Panc1 (cell line): ENCODE measurements around the gene KLHL35. TPM values are rescaled to one million over a fixed set of nuclear protein-coding genes. Genes with fewer than 3 reads are reported as not detected.

ENCODE experiments used
- ATAC-seq: fragments of 200-7000 bp; cut with Tn5 transposase; 2 replicates; pipeline ENCODE4 v1.9.1; 2020; ENCODE audit warnings: mild to moderate bottlenecking, moderate library complexity
- BruUV-seq: library from RNA; stranded (reverse); fragments of 400-500 nt; replicated peaks from 2 replicates; lab custom pipeline; 2021; lab: Mats Ljungman, UMichigan
- CTCF ChIA-PET: fragments of 300-600 bp; sonication (Branson Sonifier 250); formaldehyde crosslinking; loops from one replicate; lab custom pipeline; 2022; ENCODE audit warnings: antibody characterized with exemption; lab: Charles Lee
- POLR2A ChIA-PET: fragments of 300-600 bp; sonication (Branson Sonifier 250); formaldehyde crosslinking; loops from one replicate; lab custom pipeline; 2022; ENCODE audit warnings: antibody characterized with exemption; lab: Charles Lee
- DNase-seq: peaks from one replicate; pipeline ENCODE4 v3.0.0-alpha.2; 2010; ENCODE audit warnings: low read depth, low spot score
- H3K27ac ChIP-seq: 2 replicates; pipeline ENCODE4 v1.5.1; 2011; ENCODE audit warnings: mild to moderate bottlenecking, low read length, inconsistent platforms
- H3K27me3 ChIP-seq: fragments of 200-500 bp; sonication (Bioruptor generic); 2 replicates; pipeline ENCODE4 v1.6.0; 2014; ENCODE audit warnings: low read length, inconsistent platforms; ENCODE audit not compliant: control insufficient read depth, insufficient read depth
- H3K36me3 ChIP-seq: fragments of 200-500 bp; sonication (Bioruptor generic); 2 replicates; pipeline ENCODE4 v1.5.1; 2014; ENCODE audit warnings: inconsistent platforms, mild to moderate bottlenecking, low read length, moderate library complexity; ENCODE audit not compliant: control insufficient read depth, insufficient read depth
- H3K4me1 ChIP-seq: 2 replicates; pipeline ENCODE4 v1.5.1; 2011; ENCODE audit warnings: inconsistent platforms, mild to moderate bottlenecking, low read length, moderate library complexity; ENCODE audit not compliant: control insufficient read depth, insufficient read depth
- H3K4me3 ChIP-seq, 2 experiments: 2 replicates each; pipeline ENCODE4 v1.5.1; 2011 to 2012; ENCODE audit warnings: low read depth in 2 of 2, low read length in 2 of 2, mild to moderate bottlenecking in 2 of 2, inconsistent platforms in 1 of 2, moderate library complexity in 1 of 2
- H3K9me3 ChIP-seq: fragments of 200-500 bp; sonication (Bioruptor generic); 2 replicates; pipeline ENCODE4 v1.5.1; 2014; ENCODE audit warnings: low read depth, mild to moderate bottlenecking, inconsistent platforms, low read length, moderate library complexity; ENCODE audit not compliant: control insufficient read depth, insufficient read depth
- POLR2AphosphoS5 ChIP-seq: IDR thresholded peaks from 2 replicates; pipeline ENCODE4 v1.6.1; 2012; ENCODE audit warnings: mild to moderate bottlenecking, low read depth, low read length, moderate library complexity
- REST ChIP-seq, 2 experiments: IDR thresholded peaks; 2 replicates each; pipeline ENCODE4 v1.6.1; 2011 to 2012; ENCODE audit warnings: low read depth in 2 of 2, control low read depth in 1 of 2, low read length in 1 of 2, mild to moderate bottlenecking in 1 of 2, moderate library complexity in 1 of 2; ENCODE audit not compliant: insufficient read depth in 1 of 2
- SIN3A ChIP-seq: IDR thresholded peaks from 2 replicates; pipeline ENCODE4 v1.6.1; 2012; ENCODE audit warnings: low read depth, mild to moderate bottlenecking, low read length, moderate library complexity, borderline replicate concordance; ENCODE audit not compliant: insufficient read depth
- TCF7L2 ChIP-seq: IDR thresholded peaks from 2 replicates; pipeline ENCODE4 v1.6.1; 2011; ENCODE audit warnings: mild to moderate bottlenecking, low read depth, low read length, inconsistent platforms
- in situ Hi-C: cut with HindIII; loops from 2 replicates; pipeline ENCODE4 v1.10.0; 2016; ENCODE audit warnings: low sequenced_read_pairs, low pct_unique_long_range_greater_than_20kb
- intact Hi-C: fragments of 100-400 bp; cut with micrococcal nuclease; formaldehyde crosslinking; loops from one replicate; pipeline ENCODE4 v1.10.0; 2022; ENCODE audit not compliant: unreplicated experiment
- total RNA-seq: library from RNA; stranded (reverse); gene quantifications from one replicate; pipeline ENCODE4 v1.2.1, GENCODE V29; 2021; ENCODE audit not compliant: unreplicated experiment
- TF ChIP-seq, protein P1 (sequence below): fragments of 450-650 bp; IDR thresholded peaks from 2 replicates; pipeline ENCODE4 v1.5.1; 2017; ENCODE audit warnings: mild to moderate bottlenecking

Gene KLHL35
- total RNA-seq, 1 experiment from 2014 or later: 10.9 TPM

DNA sequence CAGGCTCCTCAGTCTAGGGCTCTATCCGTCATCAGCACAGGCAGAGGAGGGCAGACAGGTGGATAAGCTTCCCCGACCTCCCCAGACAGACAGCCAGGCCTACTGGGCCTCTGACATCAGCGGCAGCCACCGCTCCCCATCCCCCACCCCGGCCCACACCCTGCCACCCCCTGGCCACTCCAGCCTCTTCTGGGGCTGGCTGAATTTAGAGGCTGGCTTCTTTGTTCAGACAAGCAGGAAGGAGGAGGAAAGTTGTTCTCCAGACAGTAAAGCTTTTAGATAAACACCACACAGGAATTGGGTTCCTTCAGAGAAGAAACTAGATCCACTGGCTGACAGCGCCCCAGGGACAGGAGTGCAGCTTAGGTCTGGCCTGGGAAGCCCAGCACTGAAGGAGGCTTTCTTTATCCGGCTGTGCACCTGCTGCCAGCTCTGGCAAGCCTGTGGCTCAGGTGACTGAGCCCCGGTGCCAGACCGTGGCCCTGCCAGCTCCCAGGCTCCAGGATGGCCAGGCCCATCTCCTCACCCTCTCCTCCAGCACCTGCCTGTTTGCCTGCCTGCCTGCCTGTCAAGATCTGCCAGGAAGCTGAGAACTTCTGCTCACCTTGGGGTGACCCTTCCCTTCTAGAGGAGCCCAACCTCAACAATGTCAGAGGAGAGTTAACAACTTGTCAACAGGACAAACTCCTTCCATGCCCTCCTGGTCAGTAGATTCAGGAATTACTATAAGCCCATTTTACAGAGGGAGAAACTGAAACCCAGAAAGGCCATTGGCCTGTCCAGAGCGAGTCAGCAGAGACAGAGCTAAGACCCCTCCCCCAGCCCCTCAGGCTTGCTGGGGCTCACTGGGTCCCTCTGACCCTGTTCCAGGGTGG lies 44.0 kb upstream of the KLHL35 start:
- BruUV-seq: no TSS peak
- no peak for DNase-seq
- Histone ChIP-seq H3K36me3 (no peaks in the 10 kb centered on the region), H3K4me1 (no peaks in the 10 kb centered on the region), H3K9me3 (no peaks in the 10 kb centered on the region), H3K4me3 (no peak overlapping the region), H3K27ac (no peak overlapping the region), H3K27me3 (no peaks in the 10 kb centered on the region)
- no peak for ATAC-seq
- intact Hi-C loops: no loop called here
- ChIA-PET CTCF (no interaction called here), POLR2A (interaction anchor here (0.6 kb wide), 2 partner anchors 33 to 367 kb away, joined by 4 read pairs; no protein-coding TSS in a partner anchor)
- TF ChIP-seq POLR2AphosphoS5: no peak
- TF ChIP-seq REST (IDR thresholded peaks at IDR 0.05; ENCODE audit: insufficient read depth in 1 of 2, low read depth in 2 of 2, low read length in 1 of 2): no peak
- no peak for TF ChIP-seq TCF7L2
- TF ChIP-seq, protein P1, sequence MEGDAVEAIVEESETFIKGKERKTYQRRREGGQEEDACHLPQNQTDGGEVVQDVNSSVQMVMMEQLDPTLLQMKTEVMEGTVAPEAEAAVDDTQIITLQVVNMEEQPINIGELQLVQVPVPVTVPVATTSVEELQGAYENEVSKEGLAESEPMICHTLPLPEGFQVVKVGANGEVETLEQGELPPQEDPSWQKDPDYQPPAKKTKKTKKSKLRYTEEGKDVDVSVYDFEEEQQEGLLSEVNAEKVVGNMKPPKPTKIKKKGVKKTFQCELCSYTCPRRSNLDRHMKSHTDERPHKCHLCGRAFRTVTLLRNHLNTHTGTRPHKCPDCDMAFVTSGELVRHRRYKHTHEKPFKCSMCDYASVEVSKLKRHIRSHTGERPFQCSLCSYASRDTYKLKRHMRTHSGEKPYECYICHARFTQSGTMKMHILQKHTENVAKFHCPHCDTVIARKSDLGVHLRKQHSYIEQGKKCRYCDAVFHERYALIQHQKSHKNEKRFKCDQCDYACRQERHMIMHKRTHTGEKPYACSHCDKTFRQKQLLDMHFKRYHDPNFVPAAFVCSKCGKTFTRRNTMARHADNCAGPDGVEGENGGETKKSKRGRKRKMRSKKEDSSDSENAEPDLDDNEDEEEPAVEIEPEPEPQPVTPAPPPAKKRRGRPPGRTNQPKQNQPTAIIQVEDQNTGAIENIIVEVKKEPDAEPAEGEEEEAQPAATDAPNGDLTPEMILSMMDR: no peak
- TF ChIP-seq SIN3A: no peak
- in situ Hi-C loops: no loop called here

DNA sequence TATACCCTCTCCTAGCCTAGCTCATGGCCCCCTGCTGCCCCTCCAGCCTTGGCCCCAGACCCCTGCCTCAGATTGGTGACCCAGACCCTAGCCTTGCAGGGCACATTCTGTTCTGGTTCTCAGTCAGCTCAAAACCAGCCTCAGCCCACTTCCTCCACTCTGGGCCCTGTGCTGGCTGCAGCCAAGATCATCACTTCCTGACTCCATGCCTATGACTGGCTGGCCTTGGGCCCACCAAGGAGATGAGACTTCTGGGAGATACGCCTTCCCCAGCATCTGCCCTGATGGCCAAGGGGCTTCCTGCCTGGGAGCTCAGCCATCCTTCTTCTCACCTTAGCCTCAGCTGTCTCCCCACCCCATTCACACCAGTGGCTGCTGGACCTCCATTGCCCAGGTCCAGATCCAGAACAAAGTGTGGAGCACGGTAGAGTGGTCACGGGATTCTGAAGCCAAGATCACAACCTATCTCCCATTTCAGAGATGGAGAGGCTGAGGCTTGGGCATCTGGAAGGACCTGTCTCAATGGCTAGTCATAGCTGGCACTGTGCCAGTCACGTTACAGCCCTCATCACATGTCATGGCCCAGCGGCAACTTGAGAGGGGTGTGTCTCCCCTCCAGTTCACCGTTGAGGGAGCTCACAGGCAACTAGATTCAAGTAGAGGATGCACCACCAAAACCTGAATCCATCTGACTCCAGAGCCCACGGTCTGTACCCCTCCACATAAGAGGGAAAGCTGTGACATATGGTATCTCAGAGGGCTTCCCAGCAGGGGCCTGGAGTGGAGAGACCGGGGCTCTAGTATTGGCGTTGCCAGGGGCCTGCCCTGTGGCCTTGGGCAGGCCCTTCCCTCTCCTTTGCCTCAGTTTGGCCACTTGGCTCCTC lies 43.0 kb upstream of the KLHL35 start:
- in situ Hi-C loops (no loop called here), intact Hi-C loops (no loop called here)
- H3K36me3 ChIP-seq: no peaks in the 10 kb centered on the region
- H3K9me3 ChIP-seq: no peaks in the 10 kb centered on the region
- H3K4me3 ChIP-seq: no peak overlapping the region
- DNase-seq (no peak), ATAC-seq (no peak)
- no peak overlapping the region for H3K27ac ChIP-seq
- no peaks in the 10 kb centered on the region for H3K4me1 ChIP-seq
- ChIA-PET CTCF (no interaction called here), POLR2A (no interaction called here)
- TF ChIP-seq SIN3A: no peak
- TF ChIP-seq POLR2AphosphoS5: no peak
- TF ChIP-seq, protein P1: no peak
- 0 out of 4 replicates have a peak, but pooled peaks of 1 of the 2 experiments have one; percentile 17 for TF ChIP-seq REST (IDR thresholded peaks at IDR 0.05; ENCODE audit: insufficient read depth in 1 of 2, low read depth in 2 of 2, low read length in 1 of 2)
- TF ChIP-seq TCF7L2: no peak
- H3K27me3 ChIP-seq: no peaks in the 10 kb centered on the region
- no TSS peak for BruUV-seq
